ENCODE results near the gene NPAS3. TPM values are rescaled to one million over a fixed set of nuclear protein-coding genes. Genes with fewer than 3 reads are reported as not detected.

The NPAS3 gene
- polyA plus RNA-seq, 2 of the 4 experiments (the other 2 are of a cell fraction), result not detected

GRCh38 chr14:33736979-33737378 lies 798.3 kb downstream of the NPAS3 start:
- Histone ChIP-seq H3K27ac (no peak overlapping the region), H3K4me1 (no peaks in the 10 kb centered on the region), H3K9me3 (no peaks in the 10 kb centered on the region), H3K4me3 (no peak overlapping the region), H3K4me2 (no peak overlapping the region)
- ChIA-PET CTCF (interaction anchor here (0.8 to 2.4 kb wide), 3 partner anchors 9 to 667 kb away, joined by 3 to 8 read pairs (median 3); no protein-coding TSS in a partner anchor), POLR2A (no interaction called here)
- WGBS (ENCODE audit: missing lambda C conversion rate), result 48% methylated on average over 3 of the region's 3 CpGs
- ATAC-seq (no peak), DNase-seq (ENCODE audit: low read depth in 1 of 2, low spot score in 1 of 2) (no peak), FAIRE-seq (no peak)
- TF ChIP-seq BCL3 (IDR thresholded peaks at IDR 0.05) (no peak), CBX8 (IDR thresholded peaks at IDR 0.05) (no peak), HOXB5 (CRISPR knock-in tag; IDR thresholded peaks at IDR 0.05) (no peak), KDM5A (IDR thresholded peaks at IDR 0.05) (no peak), ZC3H11A (IDR thresholded peaks at IDR 0.05) (no peak), JUN (IDR thresholded peaks at IDR 0.05) (no peak), CEBPB (IDR thresholded peaks at IDR 0.05) (no peak), TFCP2L1 (CRISPR knock-in tag; IDR thresholded peaks at IDR 0.05) (no peak), RARB (CRISPR knock-in tag; IDR thresholded peaks at IDR 0.05) (no peak), SREBF2 (IDR thresholded peaks at IDR 0.05) (no peak), ESRRA (IDR thresholded peaks at IDR 0.05; ENCODE audit: borderline replicate concordance, low read length) (no peak), POLR2AphosphoS2 (conservative IDR thresholded peaks at IDR 0.05; ENCODE audit: low read length) (no peak), FOSL2 (IDR thresholded peaks at IDR 0.05) (no peak), FOSL2 (CRISPR knock-in tag; IDR thresholded peaks at IDR 0.05) (no peak), FOSB (CRISPR knock-in tag; IDR thresholded peaks at IDR 0.05) (no peak), SMC3 (IDR thresholded peaks at IDR 0.05) (no peak), ZFP36 (IDR thresholded peaks at IDR 0.05; ENCODE audit: borderline replicate concordance, partially characterized antibody) (no peak), RFX5 (IDR thresholded peaks at IDR 0.05) (no peak), NPAS2 (CRISPR knock-in tag; IDR thresholded peaks at IDR 0.05; ENCODE audit: borderline replicate concordance) (no peak)

DNA sequence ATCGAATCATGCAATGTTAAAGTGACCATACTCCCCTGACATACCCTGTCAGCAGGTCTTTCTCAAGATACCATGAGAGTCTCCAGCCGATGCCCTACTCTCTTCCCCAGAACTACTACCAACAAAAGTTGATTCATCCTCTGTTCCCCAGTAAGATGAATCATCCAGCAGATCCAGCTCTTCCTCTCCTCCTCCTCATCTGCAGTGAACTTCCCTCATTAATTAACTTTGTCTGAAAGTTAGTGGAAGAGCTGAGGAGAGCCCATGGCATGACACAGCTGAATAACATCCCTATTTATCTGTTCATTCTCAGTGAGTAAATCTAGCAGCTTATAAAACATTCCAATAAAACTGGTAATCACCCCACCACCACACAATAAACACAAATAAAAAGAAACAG lies 798.8 kb downstream of the NPAS3 start:
- Histone ChIP-seq H3K9me3 (no peaks in the 10 kb centered on the region), H3K4me2 (no peak overlapping the region), H3K27ac (no peak overlapping the region), H3K4me3 (no peak overlapping the region), H3K4me1 (no peaks in the 10 kb centered on the region)
- ChIA-PET POLR2A (no interaction called here), CTCF (interaction anchor here (0.8 to 2.4 kb wide), 2 partner anchors 55 to 668 kb away, joined by 3 to 8 read pairs; no protein-coding TSS in a partner anchor)
- 0% methylated on average over 2 of the region's 2 CpGs for WGBS (ENCODE audit: missing lambda C conversion rate)
- TF ChIP-seq HOXA7 (CRISPR knock-in tag; IDR thresholded peaks at IDR 0.05) (no peak), POLR2AphosphoS2 (conservative IDR thresholded peaks at IDR 0.05; ENCODE audit: low read length) (no peak), RNF2 (IDR thresholded peaks at IDR 0.05; ENCODE audit: borderline replicate concordance, low read depth) (no peak), RAD21 (conservative IDR thresholded peaks at IDR 0.05 in 1 of 2, IDR thresholded peaks at IDR 0.05 in 1 of 2) (no peak), MAFK (IDR thresholded peaks at IDR 0.05; ENCODE audit: partially characterized antibody) (no peak), PBX3 (IDR thresholded peaks at IDR 0.05) (no peak), TP53 (CRISPR knock-in tag; IDR thresholded peaks at IDR 0.05) (no peak), ZSCAN20 (CRISPR knock-in tag; IDR thresholded peaks at IDR 0.05) (no peak), NPAS2 (CRISPR knock-in tag; IDR thresholded peaks at IDR 0.05; ENCODE audit: borderline replicate concordance) (no peak), ZC3H11A (IDR thresholded peaks at IDR 0.05) (no peak), KDM5A (IDR thresholded peaks at IDR 0.05) (no peak), JUN (IDR thresholded peaks at IDR 0.05) (no peak), BCL3 (IDR thresholded peaks at IDR 0.05) (no peak), FOSL2 (IDR thresholded peaks at IDR 0.05) (no peak), FOSL2 (CRISPR knock-in tag; IDR thresholded peaks at IDR 0.05) (no peak)
- TF ChIP-seq, protein P1, sequence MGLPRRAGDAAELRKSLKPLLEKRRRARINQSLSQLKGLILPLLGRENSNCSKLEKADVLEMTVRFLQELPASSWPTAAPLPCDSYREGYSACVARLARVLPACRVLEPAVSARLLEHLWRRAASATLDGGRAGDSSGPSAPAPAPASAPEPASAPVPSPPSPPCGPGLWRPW (IDR thresholded peaks at IDR 0.05), result no peak
- ATAC-seq (no peak), DNase-seq (ENCODE audit: low read depth in 1 of 2, low spot score in 1 of 2) (no peak), FAIRE-seq (no peak)

Data from A549 (cell line).